Keratinocyte (primary cell): Measurements from ENCODE around the gene ATP6V0A1.

Experiments used
- EZH2 ChIP-seq: IDR thresholded peaks from one replicate; pipeline ENCODE4 v1.6.1; 2012; ENCODE audit warnings: inconsistent platforms, mild to moderate bottlenecking, low read length, moderate library complexity
- TF ChIP-seq, protein P1 (sequence below), 3 experiments: IDR thresholded peaks in 1 of 3; conservative IDR thresholded peaks in 1 of 3; optimal IDR thresholded peaks in 1 of 3; 2 replicates in 2 of 3; 3 replicates in 1 of 3; pipeline versions ENCODE3 to v1.5.1; 2011; ENCODE audit warnings: low read length in 3 of 3, mild to moderate bottlenecking in 3 of 3, moderate library complexity in 2 of 3, control low read depth in 1 of 3, inconsistent platforms in 1 of 3; ENCODE audit not compliant: insufficient read depth in 2 of 3; ENCODE audit errors: extremely low read depth in 1 of 3

- TF ChIP-seq, protein P1, sequence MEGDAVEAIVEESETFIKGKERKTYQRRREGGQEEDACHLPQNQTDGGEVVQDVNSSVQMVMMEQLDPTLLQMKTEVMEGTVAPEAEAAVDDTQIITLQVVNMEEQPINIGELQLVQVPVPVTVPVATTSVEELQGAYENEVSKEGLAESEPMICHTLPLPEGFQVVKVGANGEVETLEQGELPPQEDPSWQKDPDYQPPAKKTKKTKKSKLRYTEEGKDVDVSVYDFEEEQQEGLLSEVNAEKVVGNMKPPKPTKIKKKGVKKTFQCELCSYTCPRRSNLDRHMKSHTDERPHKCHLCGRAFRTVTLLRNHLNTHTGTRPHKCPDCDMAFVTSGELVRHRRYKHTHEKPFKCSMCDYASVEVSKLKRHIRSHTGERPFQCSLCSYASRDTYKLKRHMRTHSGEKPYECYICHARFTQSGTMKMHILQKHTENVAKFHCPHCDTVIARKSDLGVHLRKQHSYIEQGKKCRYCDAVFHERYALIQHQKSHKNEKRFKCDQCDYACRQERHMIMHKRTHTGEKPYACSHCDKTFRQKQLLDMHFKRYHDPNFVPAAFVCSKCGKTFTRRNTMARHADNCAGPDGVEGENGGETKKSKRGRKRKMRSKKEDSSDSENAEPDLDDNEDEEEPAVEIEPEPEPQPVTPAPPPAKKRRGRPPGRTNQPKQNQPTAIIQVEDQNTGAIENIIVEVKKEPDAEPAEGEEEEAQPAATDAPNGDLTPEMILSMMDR (optimal IDR thresholded peaks at IDR 0.05 in 1 of 3, IDR thresholded peaks at IDR 0.05 in 1 of 3, conservative IDR thresholded peaks at IDR 0.05 in 1 of 3; ENCODE audit: extremely low read depth in 1 of 3, insufficient read depth in 2 of 3, low read length in 3 of 3): no peak
- TF ChIP-seq EZH2: no peak
Observed at GRCh38 chr17:42488032-42488431, 29.4 kb downstream of the ATP6V0A1 start.
